GM10847 (cell line): Measurements from ENCODE around the gene PACC1.

Experiments
- POLR2A ChIP-seq: IDR thresholded peaks from 2 replicates; pipeline ENCODE4 v1.6.1; 2011; ENCODE audit not compliant: insufficient read length; ENCODE audit errors: extremely low read depth

PACC1 gene

GRCh38 chr1:212414328-212415106 is at the start of gene PACC1:
Gene PACC1 (minus strand): TSS chr1:212414886. CDS start chr1:212414757, 129 bp downstream.
- peak; percentile 88 for TF ChIP-seq POLR2A

GRCh38 chr1:212463565-212464285 is 49.0 kb upstream of the PACC1 start:
- no peak for TF ChIP-seq POLR2A

- no peak for TF ChIP-seq POLR2A
Measured at GRCh38 chr1:212461916-212462660, 47.4 kb upstream of the PACC1 start.

- TF ChIP-seq POLR2A: no peak
Measured at GRCh38 chr1:212460376-212460775, 45.7 kb upstream of the PACC1 start.

GRCh38 chr1:212459656-212460055 is 45.0 kb upstream of the PACC1 start:
- no peak for TF ChIP-seq POLR2A

- no peak for TF ChIP-seq POLR2A
Measured at GRCh38 chr1:212458817-212459216, 44.1 kb upstream of the PACC1 start.

- no peak for TF ChIP-seq POLR2A
Measured at GRCh38 chr1:212457740-212458338, 43.2 kb upstream of the PACC1 start.

GRCh38 chr1:212455803-212456528 is 41.3 kb upstream of the PACC1 start:
- TF ChIP-seq POLR2A: no peak

GRCh38 chr1:212455401-212455800 is 40.7 kb upstream of the PACC1 start:
- no peak for TF ChIP-seq POLR2A

- TF ChIP-seq POLR2A: no peak
Measured at GRCh38 chr1:212454741-212455140, 40.1 kb upstream of the PACC1 start.

GRCh38 chr1:212453156-212453857 is 38.6 kb upstream of the PACC1 start:
- TF ChIP-seq POLR2A: no peak

GRCh38 chr1:212452323-212453155 is 37.9 kb upstream of the PACC1 start:
- TF ChIP-seq POLR2A: no peak

GRCh38 chr1:212451416-212452322 is 37.0 kb upstream of the PACC1 start:
- TF ChIP-seq POLR2A: no peak
